Neural cell (in vitro differentiated cells): ENCODE measurements around the gene TTLL4. TPM values are rescaled to one million over a fixed set of nuclear protein-coding genes. Genes with fewer than 3 reads are reported as not detected.

Experiments used
- H2AFZ ChIP-seq: fragments of 200-600, 300-800 bp; sonication (generic), shearing (Covaris generic); 2 replicates; pipeline ENCODE4 v1.6.0; 2014; ENCODE audit warnings: low read depth, mild to moderate bottlenecking, antibody characterized with exemption, low read length, moderate library complexity
- H3F3A ChIP-seq: fragments of 200-600 bp; shearing (Covaris generic); 2 replicates; pipeline ENCODE4 v1.6.1; 2016; ENCODE audit warnings: mild to moderate bottlenecking, moderate library complexity, mixed read lengths, antibody characterized with exemption, low read length; ENCODE audit not compliant: insufficient read depth, poor library complexity, severe bottlenecking
- H3K27ac ChIP-seq: fragments of 200-600, 300-800 bp; sonication (generic), shearing (Covaris generic); 2 replicates; pipeline ENCODE4 v1.5.1; 2014; ENCODE audit warnings: mild to moderate bottlenecking, low read length, moderate library complexity
- H3K27me3 ChIP-seq: fragments of 300-800, 200-600 bp; sonication (generic), shearing (Covaris generic); 2 replicates; pipeline ENCODE4 v1.6.0; 2014; ENCODE audit warnings: mild to moderate bottlenecking, low read depth, low read length, moderate library complexity; ENCODE audit not compliant: insufficient read depth
- H3K36me3 ChIP-seq: fragments of 300-800, 200-600 bp; sonication (generic), shearing (Covaris generic); 2 replicates; pipeline ENCODE4 v1.5.1; 2014; ENCODE audit warnings: mild to moderate bottlenecking, antibody characterized with exemption, low read length, moderate library complexity; ENCODE audit not compliant: insufficient read depth
- H3K4me2 ChIP-seq: fragments of 300-800, 200-600 bp; sonication (generic), shearing (Covaris generic); 2 replicates; pipeline ENCODE4 v1.6.0; 2014; ENCODE audit warnings: mild to moderate bottlenecking, low read length
- H3K4me3 ChIP-seq: fragments of 300-800, 200-600 bp; sonication (generic), shearing (Covaris generic); 2 replicates; pipeline ENCODE4 v1.5.1; 2014; ENCODE audit warnings: mild to moderate bottlenecking, low read length, moderate library complexity
- H3K79me2 ChIP-seq: fragments of 200-600 bp; shearing (Covaris generic); replicated peaks from 2 replicates; pipeline ENCODE4 v1.6.0; 2014; ENCODE audit warnings: mild to moderate bottlenecking, low read length, moderate library complexity; ENCODE audit not compliant: insufficient read depth
- H3K9ac ChIP-seq: fragments of 300-800, 200-600 bp; sonication (generic), shearing (Covaris generic); 2 replicates; pipeline ENCODE4 v1.6.1; 2016; ENCODE audit warnings: mild to moderate bottlenecking, low read length, mixed read lengths
- H3K9me2 ChIP-seq: fragments of 200-600 bp; shearing (Covaris generic); 2 replicates; pipeline ENCODE4 v1.6.1; 2016; ENCODE audit warnings: mild to moderate bottlenecking, low read length, mixed read lengths; ENCODE audit not compliant: insufficient read depth
- H3K9me3 ChIP-seq: fragments of 200-600, 300-800 bp; sonication (generic), shearing (Covaris generic); 2 replicates; pipeline ENCODE4 v1.6.1; 2016; ENCODE audit warnings: mild to moderate bottlenecking, mixed run types, low read length, moderate library complexity, mixed read lengths
- H4K20me1 ChIP-seq: fragments of 200-600 bp; shearing (Covaris generic); 2 replicates; pipeline ENCODE4 v1.6.1; 2016; ENCODE audit warnings: mild to moderate bottlenecking, mixed run types; ENCODE audit not compliant: insufficient read depth
- CTCF ChIP-seq: fragments of 450-650 bp; IDR thresholded peaks from 2 replicates; pipeline ENCODE4 v1.5.1; 2014; ENCODE audit warnings: antibody characterized with exemption, mild to moderate bottlenecking, moderate library complexity; ENCODE audit not compliant: poor library complexity, severe bottlenecking
- EP300 ChIP-seq: fragments of 450-650 bp; conservative IDR thresholded peaks from 2 replicates; pipeline ENCODE4 v1.6.1; 2014; ENCODE audit warnings: antibody characterized with exemption, mild to moderate bottlenecking, moderate library complexity; ENCODE audit not compliant: poor library complexity, severe bottlenecking
- EZH2 ChIP-seq: fragments of 200-600, 300-800 bp; shearing (Covaris generic), sonication (generic); IDR thresholded peaks from 2 replicates; pipeline ENCODE4 v1.6.1; 2014; ENCODE audit warnings: antibody characterized with exemption, low read length, borderline replicate concordance, mild to moderate bottlenecking; ENCODE audit not compliant: insufficient read depth, poor library complexity, severe bottlenecking
- MXI1 ChIP-seq: fragments of 450-650 bp; conservative IDR thresholded peaks from 2 replicates; pipeline ENCODE4 v1.6.1; 2014; ENCODE audit warnings: antibody characterized with exemption, mild to moderate bottlenecking; ENCODE audit not compliant: poor library complexity, severe bottlenecking
- POLR2AphosphoS5 ChIP-seq: IDR thresholded peaks from 2 replicates; pipeline ENCODE4 v1.6.1; 2012
- RAD21 ChIP-seq: fragments of 450-650 bp; conservative IDR thresholded peaks from 2 replicates; pipeline ENCODE4 v1.6.1; 2014; ENCODE audit warnings: antibody characterized with exemption, mild to moderate bottlenecking, moderate library complexity
- REST ChIP-seq: IDR thresholded peaks from 2 replicates; pipeline ENCODE4 v1.6.1; 2012; ENCODE audit warnings: borderline replicate concordance
- SMC3 ChIP-seq: fragments of 450-650 bp; conservative IDR thresholded peaks from 2 replicates; pipeline ENCODE4 v1.6.1; 2014; ENCODE audit warnings: antibody characterized with exemption, mild to moderate bottlenecking, moderate library complexity; ENCODE audit not compliant: poor library complexity
- TAF1 ChIP-seq: IDR thresholded peaks from 2 replicates; pipeline ENCODE4 v1.6.1; 2012; ENCODE audit warnings: low read depth
- polyA plus RNA-seq: library from polyadenylated mRNA; depleted of rRNA; stranded (reverse); fragments of >200 nt; gene quantifications from 2 replicates; pipeline ENCODE4 v1.2.3, GENCODE V29; 2014

The TTLL4 gene
- polyA plus RNA-seq, 1 donor from 2014 or later, result 5.3 TPM

- Histone ChIP-seq H3K27me3 (no peaks in the 10 kb centered on the region), H3K27ac (no peak overlapping the region)
- TF ChIP-seq CTCF (no peak), TAF1 (no peak), REST (no peak), POLR2AphosphoS5 (no peak), SMC3 (no peak), MXI1 (no peak), EZH2 (no peak), RAD21 (no peak), EP300 (no peak)
These were observed 91.9 kb downstream of the TTLL4 start for GRCh38 chr2:218802386-218802994.

GRCh38 chr2:218804817-218805216, 94.2 kb downstream of the TTLL4 start:
- Histone ChIP-seq H3K9me3 (no peaks in the 10 kb centered on the region), H3K27ac (no peak overlapping the region), H3K9ac (no peak overlapping the region)

More at GRCh38 chr2:218802386-218802994, 91.9 kb downstream of the TTLL4 start:
- no peaks in the 10 kb centered on the region for H3K79me2 ChIP-seq
- no peak overlapping the region for H3K9ac ChIP-seq
- no peak overlapping the region for H3K4me2 ChIP-seq
- H4K20me1 ChIP-seq, result no peaks in the 10 kb centered on the region
- no peaks in the 10 kb centered on the region for H3K36me3 ChIP-seq
- H3K9me2 ChIP-seq, result no peaks in the 10 kb centered on the region
- H2AFZ ChIP-seq, result no peak overlapping the region
- H3K9me3 ChIP-seq, result no peaks in the 10 kb centered on the region
- H3K4me3 ChIP-seq, result no peak overlapping the region
- H3F3A ChIP-seq, result no peaks in the 10 kb centered on the region

More at GRCh38 chr2:218804817-218805216, 94.2 kb downstream of the TTLL4 start:
- Histone ChIP-seq H4K20me1 (no peaks in the 10 kb centered on the region), H3K9me2 (no peaks in the 10 kb centered on the region), H3F3A (no peaks in the 10 kb centered on the region), H3K4me3 (no peak overlapping the region), H3K79me2 (no peaks in the 10 kb centered on the region), H2AFZ (no peak overlapping the region), H3K27me3 (no peaks in the 10 kb centered on the region), H3K36me3 (no peaks in the 10 kb centered on the region), H3K4me2 (no peak overlapping the region)
- TF ChIP-seq TAF1 (no peak), EZH2 (no peak), RAD21 (no peak), REST (no peak), CTCF (no peak), POLR2AphosphoS5 (no peak), EP300 (no peak), SMC3 (no peak), MXI1 (no peak)
